Effector memory CD4-positive, alpha-beta T cell (primary cell): ENCODE measurements around the gene ZNF184.
A peak's percentile ranks its signal among the peaks of the same experiment; 100 is the strongest.

Source experiments
- DNase-seq, 3 donors: peaks; one replicate each; pipeline ENCODE4 v3.0.0-alpha.2; 2020
- H3K27ac ChIP-seq: 2 replicates; pipeline ENCODE4 v1.7.0; 2013; ENCODE audit warnings: mild to moderate bottlenecking, low read length, moderate library complexity; ENCODE audit not compliant: insufficient read depth, poor library complexity, severe bottlenecking
- H3K27me3 ChIP-seq: replicated peaks from 2 replicates; pipeline ENCODE4 v1.7.0; 2013; ENCODE audit warnings: mild to moderate bottlenecking, low read length; ENCODE audit not compliant: insufficient read depth, control insufficient read depth, poor library complexity, severe bottlenecking
- H3K36me3 ChIP-seq: 2 replicates; pipeline ENCODE4 v1.7.0; 2013; ENCODE audit warnings: mild to moderate bottlenecking, low read length, moderate library complexity; ENCODE audit not compliant: control insufficient read depth, insufficient read depth
- H3K4me1 ChIP-seq: 2 replicates; pipeline ENCODE4 v1.7.0; 2013; ENCODE audit warnings: low read length, mild to moderate bottlenecking; ENCODE audit not compliant: control insufficient read depth, insufficient read depth, poor library complexity, severe bottlenecking
- H3K4me3 ChIP-seq: 2 replicates; pipeline ENCODE4 v1.7.0; 2013; ENCODE audit warnings: low read length, low read depth, mild to moderate bottlenecking; ENCODE audit not compliant: insufficient read depth, poor library complexity, severe bottlenecking
- H3K9me3 ChIP-seq: 2 replicates; pipeline ENCODE4 v1.7.0; 2013; ENCODE audit warnings: mild to moderate bottlenecking, low read length, moderate library complexity; ENCODE audit not compliant: control insufficient read depth

The ZNF184 gene

GRCh38 chr6:27478706-27479318 is 5.9 kb upstream of the ZNF184 start:
- Histone ChIP-seq H3K27me3 (no peaks in the 10 kb centered on the region), H3K9me3 (no peaks in the 10 kb centered on the region), H3K27ac (peak overlapping the region; percentile 96), H3K4me1 (peaks cover 9% of the 10 kb centered on the region), H3K36me3 (no peaks in the 10 kb centered on the region), H3K4me3 (peak overlapping the region; percentile 72)
- peak; percentile 81 to 88 (median 82) for DNase-seq

GRCh38 chr6:27478141-27478705 is 5.3 kb upstream of the ZNF184 start:
- Histone ChIP-seq H3K27me3 (no peaks in the 10 kb centered on the region), H3K36me3 (no peaks in the 10 kb centered on the region), H3K9me3 (no peaks in the 10 kb centered on the region), H3K4me3 (peak overlapping the region; percentile 72), H3K4me1 (peaks cover 9% of the 10 kb centered on the region), H3K27ac (peak overlapping the region; percentile 96)
- DNase-seq: peak in 1 of 3 donors; percentile 4

GRCh38 chr6:27477318-27478013 is 4.6 kb upstream of the ZNF184 start:
- Histone ChIP-seq H3K27ac (peak overlapping the region; percentile 96), H3K9me3 (no peaks in the 10 kb centered on the region), H3K36me3 (no peaks in the 10 kb centered on the region), H3K4me3 (peak overlapping the region; percentile 72), H3K4me1 (peaks cover 9% of the 10 kb centered on the region), H3K27me3 (no peaks in the 10 kb centered on the region)
- no peak for DNase-seq

GRCh38 chr6:27476090-27476489 is 3.2 kb upstream of the ZNF184 start:
- Histone ChIP-seq H3K27ac (no peak overlapping the region), H3K4me1 (peaks cover 15% of the 10 kb centered on the region), H3K4me3 (no peak overlapping the region), H3K27me3 (no peaks in the 10 kb centered on the region), H3K36me3 (no peaks in the 10 kb centered on the region), H3K9me3 (no peaks in the 10 kb centered on the region)
- DNase-seq: no peak

GRCh38 chr6:27474672-27475071 is 1.8 kb upstream of the ZNF184 start:
- Histone ChIP-seq H3K9me3 (no peaks in the 10 kb centered on the region), H3K27ac (no peak overlapping the region), H3K4me3 (no peak overlapping the region), H3K27me3 (no peaks in the 10 kb centered on the region), H3K36me3 (no peaks in the 10 kb centered on the region), H3K4me1 (peaks cover 15% of the 10 kb centered on the region)
- DNase-seq: no peak

- Histone ChIP-seq H3K36me3 (no peaks in the 10 kb centered on the region), H3K27me3 (no peaks in the 10 kb centered on the region), H3K27ac (no peak overlapping the region), H3K9me3 (no peaks in the 10 kb centered on the region), H3K4me3 (no peak overlapping the region), H3K4me1 (peaks cover 15% of the 10 kb centered on the region)
- no peak for DNase-seq
These were observed 1.2 kb upstream of the ZNF184 start for GRCh38 chr6:27474172-27474465.

- Histone ChIP-seq H3K36me3 (peaks cover 8% of the 10 kb centered on the region), H3K27me3 (no peaks in the 10 kb centered on the region), H3K4me1 (peaks cover 6% of the 10 kb centered on the region), H3K4me3 (peak overlapping the region; percentile 90), H3K27ac (peak overlapping the region; percentile 93), H3K9me3 (no peaks in the 10 kb centered on the region)
- peak; percentile 46 to 67 (median 64) for DNase-seq
These were observed 706 bp downstream of the ZNF184 start for GRCh38 chr6:27472182-27472616.

- Histone ChIP-seq H3K4me3 (peak overlapping the region; percentile 90), H3K4me1 (peaks cover 6% of the 10 kb centered on the region), H3K27me3 (no peaks in the 10 kb centered on the region), H3K27ac (peak overlapping the region; percentile 93), H3K9me3 (no peaks in the 10 kb centered on the region), H3K36me3 (peaks cover 8% of the 10 kb centered on the region)
- DNase-seq: no peak
These were observed 1.4 kb downstream of the ZNF184 start for GRCh38 chr6:27471365-27472115.

GRCh38 chr6:27470023-27470422 is 2.9 kb downstream of the ZNF184 start:
- Histone ChIP-seq H3K4me1 (peaks cover 6% of the 10 kb centered on the region), H3K4me3 (no peak overlapping the region), H3K27me3 (no peaks in the 10 kb centered on the region), H3K36me3 (peaks cover 15% of the 10 kb centered on the region), H3K9me3 (no peaks in the 10 kb centered on the region), H3K27ac (no peak overlapping the region)
- no peak for DNase-seq

GRCh38 chr6:27468334-27468733 is 4.6 kb downstream of the ZNF184 start:
- DNase-seq: no peak
- no peak overlapping the region for H3K4me3 ChIP-seq

More at GRCh38 chr6:27468334-27468733, 4.6 kb downstream of the ZNF184 start:
- peaks cover 15% of the 10 kb centered on the region for H3K36me3 ChIP-seq
- H3K9me3 ChIP-seq: no peaks in the 10 kb centered on the region
- H3K27me3 ChIP-seq: no peaks in the 10 kb centered on the region
- H3K4me1 ChIP-seq: peaks cover 6% of the 10 kb centered on the region
- H3K27ac ChIP-seq: no peak overlapping the region
